ENCODE results near the gene TLR3.

GRCh38 chr4:186134861-186135260, 65.9 kb downstream of the TLR3 start:
- TF ChIP-seq CTCF (IDR thresholded peaks at IDR 0.05) = no peak
- no peak for TF ChIP-seq POLR2AphosphoS5 (IDR thresholded peaks at IDR 0.05)
- TF ChIP-seq POLR2A (IDR thresholded peaks at IDR 0.05) = no peak
